GM12892 (cell line): ENCODE results near the gene FOXD4L6.
"Not testable (repeated sequence)": the region's sequence is repeated elsewhere in the genome, so short reads cannot be mapped to it uniquely, and the experiment has no call there.

Experiments
- POLR2A ChIP-seq: IDR thresholded peaks from 2 replicates; pipeline ENCODE4 v1.6.1; 2011; ENCODE audit warnings: low read depth, low read length, control low read depth
- POLR2AphosphoS5 ChIP-seq: IDR thresholded peaks from 2 replicates; pipeline ENCODE4 v1.6.1; 2011; ENCODE audit warnings: low read depth, low read length, control low read depth
- TAF1 ChIP-seq: IDR thresholded peaks from 2 replicates; pipeline ENCODE4 v1.6.1; 2011; ENCODE audit warnings: low read depth, mild to moderate bottlenecking, control low read depth, low read length, borderline replicate concordance

GRCh38 chr9:41087929-41088328 lies 40.6 kb downstream of the FOXD4L6 start:
- not testable (repeated sequence) for TF ChIP-seq POLR2A, POLR2AphosphoS5, TAF1
